HG03064 (cell line): ENCODE measurements around the gene NCOR2.

Experiments
- ATAC-seq: cut with Tn5 transposase; IDR thresholded peaks from one replicate; pipeline ENCODE4 v1.9.1; 2021; ENCODE audit warnings: low read depth; ENCODE audit not compliant: unreplicated experiment

The NCOR2 gene

GRCh38 chr12:124562018-124562795, 5.2 kb downstream of the NCOR2 start:
- ATAC-seq = no peak

GRCh38 chr12:124561231-124561630, 6.2 kb downstream of the NCOR2 start:
- no peak for ATAC-seq

DNA sequence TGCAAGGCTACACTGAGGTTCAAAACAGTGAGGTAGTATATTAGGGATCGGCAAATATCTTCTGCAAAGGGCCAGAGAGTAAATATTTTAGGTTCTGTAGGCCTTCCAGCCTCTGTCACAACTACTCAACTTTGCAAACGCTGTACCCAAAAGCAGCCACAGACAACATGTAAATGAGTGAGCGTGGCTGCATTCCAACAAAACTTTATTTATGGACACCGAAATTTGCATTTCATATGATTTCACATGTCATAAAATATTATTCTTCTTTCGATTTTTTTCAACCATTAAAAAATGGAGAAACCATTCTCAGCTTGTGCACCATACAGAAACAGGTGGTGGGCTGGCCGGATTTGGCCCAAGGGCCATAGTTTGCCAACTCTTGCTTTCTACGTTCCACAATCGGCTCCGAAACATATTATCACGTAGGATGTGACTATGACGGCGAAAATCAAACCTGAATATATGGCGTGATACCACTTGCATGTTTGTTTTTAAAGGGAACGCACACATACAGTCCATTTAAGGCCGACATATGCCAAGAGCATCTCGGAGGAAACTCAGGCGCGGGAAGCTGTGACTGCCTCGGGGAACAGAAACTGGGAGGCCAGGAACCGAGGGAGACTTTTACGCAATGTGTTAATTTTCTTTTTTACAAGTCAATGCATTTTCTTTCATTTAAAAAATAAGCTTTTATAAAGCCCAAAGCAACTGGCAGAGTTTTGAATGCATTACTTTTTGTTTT, 7.1 kb downstream of the NCOR2 start:
- no peak for ATAC-seq

GRCh38 chr12:124559182-124560017, 8.0 kb downstream of the NCOR2 start:
- ATAC-seq = no peak

DNA sequence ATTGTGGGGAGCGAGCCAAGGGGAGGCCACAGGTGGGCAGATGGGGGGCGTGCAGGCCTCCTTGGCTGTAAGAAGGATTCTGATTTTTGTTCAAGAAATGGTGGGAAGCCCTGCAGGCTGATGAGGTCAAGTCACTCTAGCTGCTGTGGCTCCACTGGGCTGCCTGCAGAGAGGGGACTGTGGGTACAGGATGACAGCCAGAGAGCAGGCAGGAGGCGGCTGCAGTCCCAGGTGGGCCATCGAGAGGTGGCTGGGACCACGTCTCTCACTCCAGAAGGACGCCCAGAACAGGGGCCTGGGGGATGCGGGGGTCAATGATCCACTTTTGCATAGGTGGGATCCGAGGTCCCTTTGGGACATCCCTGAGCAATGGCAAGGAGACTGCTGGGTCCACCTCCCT, 9.1 kb downstream of the NCOR2 start:
- ATAC-seq = no peak

DNA sequence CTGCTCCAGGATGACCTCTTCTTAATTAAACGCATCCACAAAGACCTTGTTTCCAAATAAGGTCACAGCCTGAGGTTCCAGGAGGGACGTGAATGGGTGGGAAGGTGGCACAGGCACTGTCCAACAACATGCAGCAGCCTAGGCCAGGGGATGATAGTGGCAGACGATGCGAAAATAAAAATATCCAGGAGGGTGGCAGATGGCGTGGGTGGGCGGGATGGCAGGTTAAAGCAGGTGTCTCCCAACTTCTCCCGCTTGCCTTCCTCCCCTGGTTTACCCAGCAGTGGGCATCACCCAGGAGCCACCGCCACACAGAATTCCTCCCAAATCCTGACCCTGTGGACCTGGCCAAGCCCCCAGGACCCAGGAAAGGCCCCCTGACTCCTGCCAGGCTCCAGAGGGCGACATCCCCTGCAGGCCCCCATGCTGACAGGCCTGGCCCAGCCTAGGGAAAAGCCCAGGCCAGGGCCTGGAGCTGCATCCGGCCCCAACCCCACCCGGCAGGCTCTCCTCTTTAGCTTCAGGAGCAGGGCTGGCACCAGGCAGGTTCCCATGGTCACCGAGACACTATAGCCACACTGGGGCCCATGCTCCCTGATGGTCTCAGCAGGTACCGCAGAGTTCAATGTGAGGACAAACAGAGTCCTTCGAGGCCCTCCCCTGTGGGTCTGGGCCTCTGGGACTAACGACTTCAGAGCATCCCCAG, 9.7 kb downstream of the NCOR2 start:
- no peak for ATAC-seq

DNA sequence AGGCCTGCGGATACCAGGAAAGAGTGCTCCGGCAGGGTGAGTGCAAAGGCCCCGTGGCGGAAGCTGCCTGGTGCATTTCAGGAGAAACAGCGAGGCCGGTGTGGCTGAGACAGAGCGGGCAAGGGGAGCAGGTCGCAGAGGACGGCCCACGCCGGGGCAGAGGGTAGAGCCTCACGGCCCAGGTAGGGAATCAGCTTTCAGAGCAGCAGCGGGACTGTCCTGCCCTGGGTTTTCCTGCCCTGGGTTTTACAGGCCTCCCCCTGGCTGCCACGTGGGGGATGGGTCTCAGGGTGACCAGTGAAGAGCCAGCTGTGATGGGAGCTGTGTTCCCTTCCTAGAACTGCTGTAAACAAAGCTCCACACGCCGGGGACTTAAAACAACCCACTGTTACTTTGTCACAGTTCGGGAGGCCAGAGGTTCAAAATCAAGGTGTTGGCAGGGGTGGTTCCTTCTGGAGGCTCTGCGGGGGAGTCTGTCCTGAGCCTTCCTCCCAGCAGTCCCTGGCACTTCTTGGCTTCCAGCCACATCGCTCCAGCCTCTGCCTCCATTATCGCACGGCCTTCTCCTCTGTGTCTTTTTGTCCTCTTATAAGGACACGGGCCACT, 10.4 kb downstream of the NCOR2 start:
- ATAC-seq = no peak

DNA sequence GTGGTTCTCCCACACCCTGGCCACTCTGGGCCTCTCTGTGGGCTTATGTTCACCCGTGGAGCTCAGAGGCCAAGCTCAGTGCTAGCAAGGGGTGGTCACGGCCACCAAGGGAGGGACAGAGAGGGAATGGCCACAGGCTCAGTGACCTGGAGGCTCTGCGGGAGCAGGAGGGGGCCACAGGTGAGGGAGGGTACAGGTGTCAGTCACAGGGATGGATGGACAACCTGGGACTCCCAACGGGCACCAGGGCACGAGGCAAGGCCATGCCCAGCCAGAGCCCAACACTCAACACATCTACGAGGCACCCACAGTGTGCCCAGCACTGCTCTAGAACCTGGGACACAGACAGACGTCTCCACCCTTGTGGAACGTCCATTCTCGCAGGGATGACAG, 11.3 kb downstream of the NCOR2 start:
- ATAC-seq = no peak

DNA sequence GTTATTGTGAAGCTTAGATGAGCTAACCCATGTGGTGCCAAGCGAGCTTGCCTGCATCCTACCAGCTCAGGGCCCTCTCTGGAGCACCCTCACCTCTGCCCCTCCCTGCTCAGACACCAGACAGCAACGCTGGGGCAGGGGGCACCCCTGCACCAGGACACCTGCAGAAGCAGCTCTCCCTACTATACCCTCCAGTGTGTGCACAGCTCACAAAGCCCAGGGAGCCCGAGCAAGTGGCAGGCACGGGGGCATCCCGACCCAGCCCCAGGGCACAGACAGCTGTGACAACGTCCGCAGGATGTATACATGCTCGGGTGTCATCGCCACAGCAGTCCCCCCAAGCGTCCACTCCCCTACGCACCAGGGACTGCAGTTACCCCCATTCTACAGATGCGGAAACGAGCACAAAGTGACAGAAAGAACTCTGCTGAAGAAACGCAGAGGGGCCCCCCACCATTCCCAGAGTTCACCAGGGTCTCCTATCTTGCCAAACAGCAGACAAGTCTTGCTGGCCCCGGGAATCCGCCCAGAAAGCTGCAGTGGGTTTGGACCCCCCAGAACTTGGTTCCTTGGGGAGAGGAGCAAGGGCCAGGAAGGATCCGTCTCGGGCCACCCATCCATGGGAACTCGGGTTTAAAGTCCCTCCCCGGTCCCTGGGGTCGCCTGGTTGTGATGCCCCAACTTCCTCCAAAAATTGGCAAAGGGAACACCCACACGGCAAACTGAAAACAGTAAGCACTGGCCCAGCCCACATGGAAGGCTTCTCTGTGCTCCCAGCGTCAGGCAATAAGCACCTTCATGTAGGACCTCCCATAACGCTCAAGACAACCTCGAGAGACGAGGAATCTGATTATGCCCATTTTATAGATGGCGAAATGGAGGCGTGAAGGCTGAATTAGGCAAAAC, 12.0 kb downstream of the NCOR2 start:
- ATAC-seq = no peak

- no peak for ATAC-seq
Observed at GRCh38 chr12:124554429-124555029, 12.9 kb downstream of the NCOR2 start.

- ATAC-seq = no peak
Observed at GRCh38 chr12:124553862-124554428, 13.5 kb downstream of the NCOR2 start.

DNA sequence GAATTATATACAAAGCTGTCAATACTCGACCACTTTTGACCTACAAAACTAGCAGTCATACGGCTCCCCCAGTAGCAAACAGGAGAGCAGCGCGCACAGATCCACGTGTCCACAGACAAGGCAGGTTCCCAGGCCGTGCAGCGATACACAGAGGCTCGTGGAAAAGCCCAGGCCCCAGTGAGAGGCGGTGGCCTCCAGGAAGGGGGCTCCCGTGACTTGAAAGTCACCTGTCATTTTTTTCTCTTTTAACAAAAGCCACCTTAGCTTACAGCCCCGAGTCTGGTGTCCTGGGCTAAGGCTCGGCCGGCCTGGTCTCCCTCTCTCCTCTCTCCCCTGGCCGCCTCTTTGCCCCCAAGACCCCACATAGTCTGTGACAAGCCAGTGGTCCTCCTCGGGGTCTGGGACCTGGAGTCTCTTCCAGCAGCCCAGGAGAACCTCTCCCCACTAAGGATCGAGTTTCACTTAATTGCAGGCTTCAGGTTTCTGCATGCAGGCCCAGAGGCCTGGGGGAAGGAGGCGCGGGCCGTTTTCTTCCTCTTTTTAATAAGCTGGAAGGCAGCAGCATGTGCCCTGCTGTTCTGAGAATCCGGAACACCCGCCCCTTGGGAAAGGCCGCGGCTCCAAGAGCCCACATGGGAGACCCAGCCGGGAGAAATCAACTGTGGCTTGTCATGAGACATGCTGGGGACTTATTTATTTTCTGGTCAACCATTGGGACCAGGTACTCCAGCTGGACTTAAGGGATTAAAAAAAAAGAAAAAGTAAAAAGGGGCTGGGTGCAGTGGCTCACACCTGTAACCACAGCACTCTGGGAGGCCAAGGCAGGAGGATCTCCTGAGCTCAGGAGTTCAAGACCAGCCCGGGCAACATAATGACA, 15.9 kb downstream of the NCOR2 start:
- ATAC-seq = no peak

GRCh38 chr12:124550123-124551089, 17.0 kb downstream of the NCOR2 start:
- no peak for ATAC-seq

GRCh38 chr12:124549629-124550028, 17.8 kb downstream of the NCOR2 start:
- ATAC-seq = no peak

GRCh38 chr12:124548854-124549378, 18.5 kb downstream of the NCOR2 start:
- no peak for ATAC-seq

DNA sequence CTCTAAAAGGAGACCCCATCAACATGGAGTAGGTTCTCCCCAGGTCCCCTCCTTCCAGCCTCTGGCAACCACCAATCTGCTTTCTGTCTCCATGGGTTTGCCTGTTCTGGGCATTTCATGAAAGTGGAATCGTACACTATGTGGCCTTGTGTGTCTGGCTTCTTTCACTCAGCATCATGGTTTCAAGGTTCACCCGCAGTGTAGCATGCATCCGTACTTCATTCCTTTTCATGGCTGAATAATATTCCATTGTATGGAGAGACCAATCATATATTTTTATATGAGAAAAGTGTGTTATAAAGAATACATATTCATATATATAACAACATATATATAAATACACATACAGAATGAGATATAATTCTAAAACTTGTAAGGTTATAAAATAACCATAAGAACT, 19.8 kb downstream of the NCOR2 start:
- no peak for ATAC-seq
